ENCODE data around the gene SOX1.

- TF ChIP-seq POLR2AphosphoS5 (IDR thresholded peaks at IDR 0.05) (no peak), CTCF (IDR thresholded peaks at IDR 0.05 in 8 of 11, conservative IDR thresholded peaks at IDR 0.05 in 3 of 11) (no peak)
Measured at GRCh38 chr13:112110479-112110878, 43.5 kb downstream of the SOX1 start.
